Measurements from ENCODE around the gene DNAJC18. TPM values are rescaled to one million over a fixed set of nuclear protein-coding genes. Genes with fewer than 3 reads are reported as not detected.

The DNAJC18 gene
- total RNA-seq, 2 donors from 2014 or later: 6.9 to 16.7 TPM

GRCh38 chr5:139401546-139401945, 37.8 kb downstream of the DNAJC18 start:
- H3K27me3 ChIP-seq (replicated peaks; ENCODE audit: insufficient read depth): no peaks in the 10 kb centered on the region
- H3K4me1 ChIP-seq (ENCODE audit: control insufficient read depth in 1 of 2, low read depth in 2 of 2): peaks cover 4 to 18% of the 10 kb centered on the region in 2 donors
- DNase-seq (ENCODE audit: low spot score): no peak
- ATAC-seq (ENCODE audit: insufficient number of reproducible peaks, low FRiP score, low read depth): no peak
- no peak for TF ChIP-seq CTCF (IDR thresholded peaks at IDR 0.05)
- no peak overlapping the region for H3K4me3 ChIP-seq
- no peak overlapping the region for H3K27ac ChIP-seq
- no peaks in the 10 kb centered on the region for H3K9me3 ChIP-seq
- H3K36me3 ChIP-seq: no peaks in the 10 kb centered on the region

- H3K36me3 ChIP-seq: no peaks in the 10 kb centered on the region
- no peak for TF ChIP-seq CTCF (IDR thresholded peaks at IDR 0.05)
Measured at GRCh38 chr5:139399501-139400121, 39.7 kb downstream of the DNAJC18 start.

GRCh38 chr5:139397921-139398320, 41.4 kb downstream of the DNAJC18 start:
- no peak for ATAC-seq (ENCODE audit: insufficient number of reproducible peaks, low FRiP score, low read depth)

More at GRCh38 chr5:139399501-139400121, 39.7 kb downstream of the DNAJC18 start:
- peaks cover 4 to 29% of the 10 kb centered on the region in 2 donors for H3K4me1 ChIP-seq (ENCODE audit: control insufficient read depth in 1 of 2, low read depth in 2 of 2)
- DNase-seq (ENCODE audit: low spot score) (no peak), ATAC-seq (ENCODE audit: insufficient number of reproducible peaks, low FRiP score, low read depth) (no peak)
- H3K27me3 ChIP-seq (replicated peaks; ENCODE audit: insufficient read depth): no peaks in the 10 kb centered on the region
- no peak overlapping the region for H3K4me3 ChIP-seq
- H3K27ac ChIP-seq: no peak overlapping the region
- H3K9me3 ChIP-seq: no peaks in the 10 kb centered on the region

GRCh38 chr5:139396691-139397090, 42.6 kb downstream of the DNAJC18 start:
- Histone ChIP-seq H3K4me1 (ENCODE audit: control insufficient read depth in 1 of 2, low read depth in 2 of 2) (peaks cover 6 to 41% of the 10 kb centered on the region in 2 donors), H3K9me3 (no peaks in the 10 kb centered on the region), H3K27ac (no peak overlapping the region), H3K36me3 (no peaks in the 10 kb centered on the region), H3K4me3 (no peak overlapping the region), H3K27me3 (replicated peaks; ENCODE audit: insufficient read depth) (no peaks in the 10 kb centered on the region)
- no peak for ATAC-seq (ENCODE audit: insufficient number of reproducible peaks, low FRiP score, low read depth)
- no peak for DNase-seq (ENCODE audit: low spot score)
- TF ChIP-seq CTCF (IDR thresholded peaks at IDR 0.05): no peak

More at GRCh38 chr5:139397921-139398320, 41.4 kb downstream of the DNAJC18 start:
- Histone ChIP-seq H3K27me3 (replicated peaks; ENCODE audit: insufficient read depth) (no peaks in the 10 kb centered on the region), H3K4me1 (ENCODE audit: control insufficient read depth in 1 of 2, low read depth in 2 of 2) (peaks cover 6 to 35% of the 10 kb centered on the region in 2 donors), H3K9me3 (no peaks in the 10 kb centered on the region), H3K4me3 (no peak overlapping the region), H3K27ac (no peak overlapping the region), H3K36me3 (no peaks in the 10 kb centered on the region)
- TF ChIP-seq CTCF (IDR thresholded peaks at IDR 0.05): no peak
- DNase-seq (ENCODE audit: low spot score): no peak

- H3K36me3 ChIP-seq: no peaks in the 10 kb centered on the region
- no peak for TF ChIP-seq CTCF (IDR thresholded peaks at IDR 0.05)
- no peaks in the 10 kb centered on the region for H3K9me3 ChIP-seq
- no peak overlapping the region for H3K27ac ChIP-seq
- no peaks in the 10 kb centered on the region for H3K27me3 ChIP-seq (replicated peaks; ENCODE audit: insufficient read depth)
- DNase-seq (ENCODE audit: low spot score) (no peak), ATAC-seq (ENCODE audit: insufficient number of reproducible peaks, low FRiP score, low read depth) (no peak)
- H3K4me1 ChIP-seq (ENCODE audit: control insufficient read depth in 1 of 2, low read depth in 2 of 2): peaks cover 6 to 41% of the 10 kb centered on the region in 2 donors
- H3K4me3 ChIP-seq: no peak overlapping the region
Measured at GRCh38 chr5:139395844-139396640, 43.3 kb downstream of the DNAJC18 start.
